NCI-H1092 treated with DMSO at 0.1 percent for 48 hours (cell line): Measurements from ENCODE around the gene CACNA2D2.
A peak's percentile ranks its signal among the peaks of the same experiment; 100 is the strongest.

Source experiments
- DNase-seq: peaks from one replicate; lab custom pipeline; 2025; lab: John Stamatoyannopoulos, UW

The CACNA2D2 gene

DNA sequence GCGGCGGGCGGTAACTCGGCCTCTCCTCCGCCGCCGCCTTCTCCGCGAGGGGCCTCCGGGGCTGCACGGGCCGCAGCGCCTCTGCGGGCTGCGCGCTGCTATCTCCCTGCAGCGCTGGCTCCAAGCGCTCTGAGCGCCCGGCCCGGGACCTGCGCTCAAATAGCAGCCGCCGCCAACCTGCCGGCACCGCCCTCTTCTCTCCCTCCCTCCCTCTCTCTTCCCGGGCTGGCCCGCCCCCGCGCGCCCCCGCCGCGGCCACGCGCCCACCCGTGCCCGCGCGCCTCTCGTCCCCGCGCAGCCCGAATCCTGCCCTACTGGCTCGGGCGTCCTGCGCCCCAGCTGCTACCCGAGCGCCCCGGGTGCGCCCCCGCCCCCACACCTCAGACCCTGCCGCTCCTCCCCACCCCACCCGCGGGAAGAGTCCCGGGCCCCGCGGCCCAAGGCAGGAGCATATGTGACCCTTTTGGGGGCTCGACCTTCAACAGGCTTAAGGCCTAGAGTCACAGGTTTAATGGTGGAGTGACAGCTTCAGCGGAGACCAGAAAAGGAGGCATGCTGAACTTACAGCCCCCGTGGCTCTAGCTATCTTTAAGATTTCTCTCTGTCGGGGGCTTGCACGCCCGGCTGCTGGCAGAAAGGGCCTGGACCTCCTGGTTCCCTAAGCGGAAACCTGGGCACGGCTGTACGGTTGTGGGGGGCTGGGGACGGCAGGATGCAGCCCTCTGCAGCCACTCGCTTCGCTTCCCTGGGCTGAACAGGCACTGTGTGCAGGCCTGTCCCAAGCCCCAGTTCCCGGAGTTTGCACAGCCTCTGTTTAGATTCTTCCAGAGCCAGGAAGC, at the start of gene CACNA2D2:
Gene CACNA2D2 (minus strand): TSS at position 131 of the 839 bp plus-strand sequence. CDS start 211 bp downstream, outside the sequence.
- peak; percentile 21 for DNase-seq

DNA sequence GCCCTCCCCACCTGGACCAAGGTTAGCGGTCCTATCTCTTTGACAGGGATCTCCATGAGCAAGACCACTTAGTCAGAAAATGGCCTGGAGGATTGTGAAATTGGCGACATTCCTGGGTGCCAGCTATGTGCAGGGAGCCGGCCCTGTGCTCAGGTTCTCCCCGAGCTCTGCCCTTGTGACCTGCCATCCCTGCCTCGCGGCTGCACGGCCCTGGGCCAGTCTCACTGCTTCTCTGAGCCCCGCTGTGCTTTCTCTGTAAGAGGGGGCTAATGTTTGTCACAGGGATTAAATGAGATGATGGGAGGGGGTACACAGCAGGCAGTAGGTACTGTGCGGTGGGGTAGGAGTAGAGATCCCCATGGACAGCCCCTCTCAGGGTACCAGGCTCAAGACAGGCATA, 49.2 kb upstream of the CACNA2D2 start:
- no peak for DNase-seq

DNA sequence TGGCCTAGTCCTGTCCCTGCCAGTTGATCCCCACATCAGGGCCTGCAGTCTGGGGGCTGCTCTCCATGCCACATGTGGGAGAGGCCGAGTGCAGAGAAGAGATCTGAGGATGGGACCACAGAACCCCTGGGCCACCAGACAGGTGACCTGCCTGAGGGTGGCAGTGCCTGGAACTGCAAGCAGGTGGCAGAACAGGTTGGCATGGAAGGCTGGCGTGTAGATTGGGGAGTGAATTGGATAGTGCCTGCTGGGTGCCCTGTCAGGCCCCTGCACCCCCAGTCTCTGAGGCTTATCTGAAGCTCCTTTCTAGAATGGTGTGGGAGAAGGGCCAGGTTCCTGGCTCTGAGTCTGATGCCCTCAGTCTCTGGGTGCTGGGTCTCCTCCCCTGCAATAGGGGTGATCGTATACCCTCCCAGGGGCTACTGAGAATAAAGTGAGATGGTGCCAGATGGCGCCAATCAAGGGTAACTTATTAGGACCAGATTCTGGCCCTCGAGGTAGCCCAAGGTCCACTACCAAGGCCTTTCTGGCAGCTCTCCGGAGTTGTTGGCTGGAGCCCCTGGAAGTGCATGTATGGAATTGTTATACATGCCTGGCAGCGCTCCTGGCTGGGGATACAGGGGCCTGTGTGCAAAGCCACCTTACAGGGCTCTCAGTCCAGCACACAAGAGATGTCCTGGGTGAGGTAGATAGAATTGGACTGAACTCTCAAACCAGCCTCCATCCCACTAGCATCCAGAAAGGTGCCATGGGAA, 48.4 kb upstream of the CACNA2D2 start:
- DNase-seq: no peak

DNA sequence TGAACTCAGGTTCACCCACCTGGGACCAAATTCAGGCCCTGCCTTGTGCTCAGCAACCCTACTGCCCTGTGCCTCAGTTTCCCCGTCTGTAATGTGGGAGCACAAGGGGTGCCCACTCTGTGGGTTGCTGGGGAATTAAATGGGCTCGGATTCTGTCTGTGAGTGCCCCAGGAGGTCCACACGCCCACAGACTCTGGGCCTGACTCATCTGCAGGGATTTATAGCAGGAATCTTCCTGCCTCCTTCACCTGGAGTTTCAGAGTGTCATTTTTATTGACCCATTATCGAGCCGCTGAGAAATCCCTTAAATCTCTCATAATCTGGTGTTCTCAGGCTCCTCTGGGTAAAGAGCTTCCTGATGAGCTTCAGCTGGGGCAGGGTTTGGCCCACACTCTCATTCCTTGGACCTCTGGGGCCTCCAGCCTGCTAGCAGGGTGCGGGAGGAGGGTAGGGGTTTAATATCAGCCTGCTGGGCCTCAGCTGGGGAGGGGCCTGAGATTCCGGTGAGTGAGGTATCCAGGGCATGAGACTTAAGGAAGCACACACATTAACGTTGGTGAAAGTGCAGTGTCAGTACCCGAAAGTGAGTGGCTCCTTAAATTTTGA, 47.7 kb upstream of the CACNA2D2 start:
- DNase-seq: no peak

DNA sequence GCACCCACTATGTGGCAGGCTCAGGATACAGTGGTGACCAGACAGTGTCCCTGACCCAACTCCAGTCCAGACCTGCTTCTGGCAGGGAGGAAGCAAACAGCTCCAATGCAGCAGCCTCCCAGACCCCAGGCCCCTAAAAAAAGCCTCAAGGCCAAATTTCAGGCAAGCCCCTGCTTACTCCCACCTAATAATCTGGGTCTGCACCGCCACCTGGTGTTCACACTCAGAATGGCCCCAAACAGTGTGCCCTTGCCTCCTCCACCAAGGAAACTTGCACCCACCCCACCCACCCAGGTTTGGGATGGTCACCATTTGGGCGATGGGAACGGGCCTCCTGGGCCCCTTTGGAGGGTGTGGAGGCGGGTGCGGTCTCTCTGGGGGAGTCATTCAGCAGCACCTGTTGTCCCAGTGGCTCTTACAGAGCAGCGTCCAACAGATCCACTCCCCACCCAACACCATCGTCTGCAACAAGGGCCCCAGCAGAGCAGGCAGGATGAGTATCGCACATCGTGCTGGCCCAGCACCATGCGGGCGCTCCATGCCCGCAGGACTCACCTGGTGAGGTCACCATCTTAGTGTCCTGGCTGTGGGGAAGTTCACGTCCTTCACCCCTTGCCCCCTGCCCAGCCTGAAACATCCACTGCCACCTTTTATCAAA, 46.8 kb upstream of the CACNA2D2 start:
- peak; percentile 46 for DNase-seq

DNA sequence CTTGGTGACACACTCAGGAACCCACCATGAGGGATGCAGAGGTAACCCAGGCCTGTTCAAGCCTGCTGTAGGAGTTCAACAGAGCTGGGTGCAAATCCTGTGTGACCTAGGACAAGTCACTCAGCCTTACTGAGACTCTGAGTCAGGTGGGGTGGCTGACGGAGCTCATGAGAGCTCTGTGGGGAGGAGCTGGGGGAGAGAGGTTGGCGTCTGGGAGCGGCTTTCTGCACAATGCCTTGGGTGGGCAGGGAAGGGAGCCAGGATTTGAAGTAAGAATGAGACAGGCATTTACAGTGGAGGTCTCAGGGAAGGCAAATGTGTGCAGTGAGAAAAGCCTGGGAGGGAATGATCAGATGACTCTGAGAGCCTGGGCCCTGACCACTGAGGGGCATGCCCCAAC, 45.8 kb upstream of the CACNA2D2 start:
- no peak for DNase-seq

DNA sequence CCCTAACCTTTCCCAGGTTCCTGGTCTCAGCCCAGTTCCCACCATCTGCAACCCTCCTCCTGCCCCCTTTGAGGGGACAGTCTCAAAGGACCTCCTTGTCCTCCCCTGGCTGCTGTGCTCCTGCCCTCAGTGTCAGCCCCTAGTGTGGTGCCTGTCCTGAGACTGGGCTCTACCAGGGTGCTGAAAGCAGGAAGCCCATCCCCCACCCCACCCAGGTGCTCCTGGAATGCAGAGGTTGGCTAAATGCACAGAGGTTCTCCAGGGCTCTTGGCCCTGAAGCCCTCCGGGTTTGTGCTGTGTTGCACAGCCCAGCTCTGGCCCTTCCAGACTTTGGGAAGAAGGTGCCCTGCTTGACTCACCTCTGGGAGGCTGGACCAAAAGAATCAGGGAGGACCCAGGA, 42.3 kb upstream of the CACNA2D2 start:
- DNase-seq: no peak

DNA sequence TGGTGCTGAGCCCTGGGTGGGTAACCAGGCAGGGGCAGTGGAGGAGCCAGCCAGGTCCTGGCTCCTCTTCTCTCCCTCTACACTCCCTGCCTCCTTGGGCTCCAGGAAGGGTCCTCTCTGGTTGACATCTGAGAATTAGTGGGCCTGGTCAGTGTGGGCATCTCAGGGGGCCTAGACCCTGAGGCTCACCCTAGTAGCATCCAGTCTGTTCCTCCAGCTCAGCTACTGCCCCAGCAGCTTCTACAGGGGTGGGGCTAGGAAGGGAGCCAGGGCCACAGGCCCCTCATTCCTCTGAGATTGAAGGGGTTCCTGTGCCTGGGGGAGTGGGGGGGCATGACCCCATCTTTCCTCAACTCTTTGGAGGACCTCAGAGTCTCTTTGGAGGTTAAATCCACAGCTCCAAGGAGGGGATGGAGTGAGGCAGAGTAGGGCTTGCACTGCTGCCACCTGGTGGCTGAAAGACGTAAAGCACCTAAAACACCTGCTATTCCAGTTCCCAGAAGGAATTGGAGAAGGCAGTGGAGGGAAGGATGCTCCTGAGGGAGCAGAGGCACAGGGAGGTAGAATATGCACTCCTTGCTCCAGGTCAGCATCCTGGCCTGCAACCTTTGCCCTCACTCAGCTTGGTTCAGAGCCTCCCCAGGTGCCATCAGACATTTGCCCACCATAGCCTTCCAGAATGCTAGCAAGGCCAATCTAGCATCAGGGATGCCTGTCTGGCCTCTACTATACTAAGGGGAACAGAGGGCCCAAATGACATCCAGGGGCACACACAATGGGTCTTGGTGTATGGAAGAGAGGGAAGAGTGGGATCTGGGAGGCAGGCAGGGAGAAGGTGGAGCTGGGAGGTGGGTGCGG, 39.0 kb upstream of the CACNA2D2 start:
- DNase-seq: peak; percentile 55

DNA sequence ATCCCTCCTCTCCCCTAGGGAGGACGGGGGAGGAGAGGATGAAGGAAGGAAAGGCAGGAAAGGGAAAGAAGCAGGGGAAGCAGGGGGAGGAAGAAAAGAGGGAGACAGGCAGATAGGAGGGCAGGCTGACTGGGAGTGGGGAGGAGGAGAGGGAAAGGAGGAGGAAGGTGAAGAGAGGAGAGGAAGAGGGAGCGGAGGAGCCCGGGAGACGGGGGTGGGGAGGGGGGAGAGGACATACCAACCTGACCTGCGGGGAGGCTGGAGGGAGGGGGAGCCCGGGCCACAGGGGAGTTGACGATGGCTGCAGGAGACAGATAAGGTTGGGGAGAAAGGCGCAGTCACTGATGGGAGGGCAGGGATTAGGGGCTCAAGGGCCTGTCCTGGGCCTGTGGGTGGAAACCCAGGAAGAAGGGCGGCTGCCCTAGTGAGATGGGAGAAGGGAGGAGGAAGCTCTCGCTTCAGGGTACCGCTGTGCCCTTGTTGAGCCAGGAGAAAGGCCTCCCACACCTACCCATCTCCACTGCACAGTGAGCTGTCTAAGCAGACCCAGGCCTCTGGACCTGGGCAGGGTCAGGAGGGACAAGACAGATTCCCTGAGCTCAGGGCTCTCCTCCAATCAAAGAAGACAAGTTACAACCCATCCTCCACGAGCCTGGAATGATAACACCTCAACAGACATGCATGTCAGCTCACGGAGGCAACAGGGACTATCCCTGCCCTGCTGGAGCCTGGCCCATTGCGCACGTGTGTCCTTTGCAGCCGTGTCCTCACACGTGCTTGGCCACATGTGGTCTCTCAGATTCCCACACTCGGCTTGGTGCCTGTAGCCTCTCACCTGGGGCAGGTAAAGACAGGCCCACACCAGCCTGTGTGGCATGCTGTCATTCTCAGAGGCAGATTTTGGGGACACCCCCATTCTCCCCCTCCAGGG, 36.2 kb upstream of the CACNA2D2 start:
- no peak for DNase-seq

DNA sequence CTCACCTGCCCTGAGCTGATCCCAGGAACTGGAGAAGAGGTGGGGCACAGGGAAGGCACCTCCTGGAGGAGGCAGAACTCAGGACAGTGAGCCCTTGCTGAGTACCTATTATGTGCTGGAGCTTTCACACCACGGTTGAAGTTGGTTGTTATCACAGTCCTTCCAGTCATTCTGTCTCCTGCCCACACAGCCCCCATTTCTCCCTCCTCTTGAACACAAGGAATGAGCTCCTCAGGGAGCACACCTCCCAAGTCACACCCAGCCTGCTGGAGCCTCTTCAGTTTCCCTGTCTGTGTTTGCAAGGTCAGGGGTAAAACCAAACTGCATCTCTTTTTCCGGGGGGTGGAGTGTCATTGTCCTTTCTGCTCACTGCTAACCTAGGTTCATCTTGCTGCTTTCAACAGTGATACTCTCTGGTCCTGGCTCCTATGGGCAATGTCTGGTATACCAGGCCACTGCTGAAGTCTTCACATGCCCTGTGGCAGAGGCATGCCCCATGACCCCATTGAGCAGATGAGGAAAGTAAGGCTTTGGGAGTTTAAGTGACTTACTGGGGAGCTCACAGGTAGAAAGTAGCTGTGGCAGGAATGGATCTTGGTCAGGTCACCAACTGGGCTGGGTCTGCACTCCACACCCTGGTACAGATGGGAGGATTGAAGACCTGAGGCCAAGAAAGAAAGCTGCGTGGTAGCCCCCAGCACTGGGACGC, 34.1 kb upstream of the CACNA2D2 start:
- no peak for DNase-seq

DNA sequence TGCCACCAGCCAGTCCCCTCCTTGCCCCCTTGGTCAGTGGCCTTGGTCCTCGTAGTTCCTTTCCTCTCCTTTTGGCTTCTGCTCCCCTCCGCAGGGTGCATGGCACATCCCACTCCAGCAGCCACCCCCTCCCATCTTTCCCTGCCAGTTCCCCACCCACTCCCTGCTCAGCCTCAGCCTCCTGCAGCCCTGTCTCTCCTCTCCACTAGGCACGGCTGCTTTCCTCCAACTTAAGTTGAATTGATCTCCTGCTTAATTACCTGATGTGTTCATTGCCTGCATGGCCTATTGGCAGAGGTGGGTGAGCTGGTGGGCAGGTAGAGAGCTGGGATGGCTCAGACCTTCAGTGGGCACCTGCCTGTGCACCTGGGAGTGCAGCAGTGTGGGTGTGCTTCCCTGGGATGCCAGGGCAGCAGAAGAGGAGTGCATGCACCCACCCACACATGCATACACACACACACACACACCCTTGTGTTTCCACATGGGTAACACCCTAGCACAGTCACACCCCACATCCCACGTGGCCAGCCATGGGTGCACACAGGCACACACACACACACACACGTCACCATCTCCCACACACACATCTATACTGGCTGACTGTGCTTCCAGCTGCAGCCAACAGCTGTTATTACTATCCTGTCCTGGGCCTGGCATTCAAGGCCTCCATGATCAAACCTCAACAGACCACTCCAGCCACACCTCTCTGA, 33.2 kb upstream of the CACNA2D2 start:
- no peak for DNase-seq

DNA sequence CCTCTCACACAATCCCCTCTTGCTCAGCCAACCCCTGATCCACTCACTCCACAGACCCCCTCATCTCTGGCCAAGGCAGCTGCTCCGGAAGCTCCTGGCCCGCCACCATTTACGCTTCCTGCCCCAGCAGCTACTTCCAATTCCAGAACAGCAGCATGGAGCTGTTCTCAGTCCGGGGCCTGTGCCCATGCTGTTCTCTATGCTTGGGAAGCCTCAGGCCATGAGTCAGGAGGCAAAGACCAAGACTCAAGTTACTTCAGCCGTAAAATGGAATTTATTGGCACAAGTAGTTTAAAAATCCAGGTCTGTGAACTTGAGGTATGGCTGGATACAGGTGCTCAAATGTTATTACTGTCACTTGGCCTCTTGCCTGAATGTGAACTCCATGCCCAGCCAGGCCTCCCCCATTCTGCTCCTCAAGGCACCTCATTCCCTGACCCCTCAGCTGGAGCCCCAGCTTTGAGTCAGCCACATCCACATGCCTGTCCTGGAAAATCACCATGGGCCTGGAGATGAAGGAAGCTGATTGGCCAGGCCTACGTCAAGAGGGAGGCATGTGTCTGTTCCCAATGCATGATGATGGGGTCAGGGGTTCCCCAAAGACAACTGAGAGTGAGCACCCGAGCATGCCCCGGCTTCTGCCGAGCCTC, 31.4 kb upstream of the CACNA2D2 start:
- no peak for DNase-seq

DNA sequence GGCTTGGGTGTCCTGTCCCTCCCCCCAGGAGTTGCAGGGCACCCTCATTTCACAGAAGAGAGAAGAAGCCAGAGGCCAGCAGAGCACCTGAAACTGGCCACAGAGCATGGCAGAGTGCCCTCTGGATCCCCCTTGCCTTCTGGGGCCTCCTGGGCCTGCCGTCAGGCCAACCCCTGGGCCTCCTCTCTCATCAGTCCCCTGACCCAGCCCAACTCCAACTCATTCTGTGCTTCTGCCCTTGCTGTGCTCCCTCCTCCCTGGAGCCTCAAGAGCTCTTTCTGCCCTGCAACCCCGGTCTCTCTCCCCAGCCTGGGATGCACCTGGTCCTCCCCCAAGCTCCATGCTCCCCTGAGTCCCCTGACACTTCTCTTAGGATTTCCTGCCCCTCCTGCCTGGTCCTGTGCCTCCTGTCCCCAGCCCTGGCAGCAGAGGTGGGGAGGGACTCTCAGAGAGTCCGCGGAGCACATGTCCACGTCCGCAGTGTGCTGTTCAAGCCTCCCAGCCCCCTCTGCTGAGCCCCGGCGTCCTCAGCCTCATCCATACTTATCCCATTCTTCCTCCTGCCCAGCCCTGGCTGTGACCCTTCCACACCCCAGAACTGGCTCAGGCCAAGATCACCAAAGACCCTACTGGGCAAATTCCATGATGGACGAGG, 30.5 kb upstream of the CACNA2D2 start:
- DNase-seq: no peak

DNA sequence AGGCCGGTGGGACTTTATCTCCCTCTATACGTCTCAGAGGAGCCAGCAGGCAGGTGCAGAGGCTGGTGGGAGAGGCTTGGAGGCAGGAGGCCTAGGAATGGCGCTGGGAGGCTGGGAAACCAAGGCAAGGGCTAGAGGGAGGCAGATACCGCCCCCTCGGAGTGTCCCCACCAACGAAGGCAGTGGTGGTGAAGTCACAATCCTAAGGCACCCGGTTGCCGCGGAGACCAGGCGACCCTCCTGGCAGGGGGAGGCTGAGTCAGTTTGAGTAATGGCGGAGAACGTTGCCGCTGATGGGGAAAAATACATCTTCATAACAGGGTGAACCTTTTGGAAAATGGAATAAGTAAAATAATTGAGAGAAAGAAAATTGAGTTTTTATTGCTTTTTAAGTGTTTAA, 29.9 kb upstream of the CACNA2D2 start:
- DNase-seq: no peak

DNA sequence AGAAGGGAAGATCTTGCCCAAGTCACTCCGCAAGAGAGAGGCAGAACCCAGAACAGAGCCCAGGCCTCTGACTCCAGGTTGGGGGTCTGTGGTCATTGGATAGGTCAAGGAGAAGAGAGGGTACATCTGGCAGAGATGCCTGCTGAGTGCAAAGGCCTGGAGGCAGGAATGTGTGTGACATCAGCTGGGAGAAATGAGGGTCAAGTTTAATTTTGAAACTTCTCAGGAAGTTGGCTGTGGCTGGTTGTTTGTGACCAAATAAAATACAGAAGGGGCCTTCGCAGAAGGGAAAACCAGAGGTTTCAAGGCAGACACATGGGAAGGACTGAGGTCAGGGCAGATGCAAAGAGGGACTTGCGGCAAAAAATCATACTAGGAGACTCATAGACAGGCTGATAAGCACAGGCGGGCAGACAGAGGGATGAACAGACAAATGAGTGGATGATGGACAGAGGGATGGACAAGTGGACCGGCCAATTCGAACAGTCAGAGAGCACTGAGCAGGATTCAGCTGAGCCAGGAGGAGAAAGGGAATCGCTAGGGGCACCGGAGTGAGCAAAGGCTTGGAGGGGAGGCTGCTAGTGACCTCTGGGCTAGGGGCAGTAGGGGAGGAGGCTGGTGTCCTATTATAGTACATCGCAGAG, 28.8 kb upstream of the CACNA2D2 start:
- no peak for DNase-seq

DNA sequence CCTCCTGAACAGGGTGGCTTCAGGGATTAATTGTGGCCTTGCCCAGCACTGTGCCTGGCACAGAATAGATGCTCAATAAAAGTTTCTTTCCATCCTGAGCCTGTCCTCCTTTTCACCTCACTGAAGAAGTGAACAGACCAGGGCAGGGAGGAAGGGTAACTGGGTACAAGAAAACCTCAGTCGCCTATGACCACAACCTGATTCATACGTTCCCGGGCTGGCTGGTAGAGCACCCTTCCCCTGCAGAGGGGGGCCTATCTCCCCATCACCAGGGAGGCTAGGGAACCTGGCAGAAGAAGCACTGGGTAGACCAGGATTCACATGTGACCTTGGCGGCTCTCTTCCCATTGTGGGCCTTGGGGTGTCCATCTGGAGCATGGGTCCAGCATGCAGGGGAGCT, 27.8 kb upstream of the CACNA2D2 start:
- no peak for DNase-seq
